Fibroblast of the aortic adventitia (primary cell): ENCODE measurements around the gene DDO. TPM values are rescaled to one million over a fixed set of nuclear protein-coding genes. Genes with fewer than 3 reads are reported as not detected.

Experiments
- DNase-seq: peaks from one replicate; pipeline ENCODE4 v3.0.0-alpha.2; 2010; ENCODE audit warnings: low read depth
- H3K4me3 ChIP-seq: 2 replicates; pipeline ENCODE4 v1.5.1; 2011; ENCODE audit warnings: low read depth, mild to moderate bottlenecking, control low read depth, low read length, moderate library complexity
- total RNA-seq: library from RNA; depleted of rRNA; stranded (reverse); fragments of >200 nt; gene quantifications from 2 replicates; pipeline ENCODE4 v1.2.3, GENCODE V29; 2012; ENCODE audit warnings: low replicate concordance
- TF ChIP-seq, protein P1 (sequence below): IDR thresholded peaks from 2 replicates; pipeline ENCODE4 v1.5.1; 2011; ENCODE audit warnings: mild to moderate bottlenecking, low read length, control low read depth, inconsistent platforms; ENCODE audit not compliant: insufficient read depth

The DDO gene
- total RNA-seq, 1 donor = 1.3 TPM

DNA sequence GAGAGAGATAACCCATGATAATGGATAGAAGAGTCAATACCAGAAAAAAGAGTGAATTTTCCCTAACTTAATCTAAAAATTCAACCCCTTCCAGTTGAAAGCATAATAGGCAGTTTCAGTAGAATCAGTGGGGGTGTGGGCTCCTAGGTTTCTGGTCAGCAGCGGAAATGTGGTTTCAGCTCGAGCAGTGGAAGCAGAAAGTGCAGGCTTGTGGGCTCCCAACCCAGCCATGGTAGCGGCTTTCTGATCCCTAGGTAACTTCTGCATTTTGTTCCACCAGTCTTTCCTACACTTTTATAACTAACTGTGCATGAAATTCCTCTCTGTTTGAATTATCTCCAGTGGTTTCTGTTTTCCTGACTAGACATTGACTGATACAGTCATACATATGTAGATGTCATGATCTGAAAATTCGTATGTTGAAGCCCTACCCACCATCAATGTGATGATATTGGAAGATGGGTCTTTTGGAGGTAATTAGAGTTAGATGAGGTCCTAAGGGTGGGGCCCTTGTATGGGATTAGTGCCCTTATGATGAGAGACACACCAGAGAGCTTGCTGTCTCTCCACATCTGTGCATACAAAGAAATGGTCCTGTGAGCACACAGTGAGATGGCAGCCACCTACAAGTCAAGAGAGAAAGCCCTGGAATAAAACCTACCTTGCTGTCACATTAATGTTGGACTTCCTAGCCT lies 6.5 kb upstream of the DDO start:
- no peak overlapping the region for H3K4me3 ChIP-seq
- no peak for DNase-seq
- TF ChIP-seq, protein P1, sequence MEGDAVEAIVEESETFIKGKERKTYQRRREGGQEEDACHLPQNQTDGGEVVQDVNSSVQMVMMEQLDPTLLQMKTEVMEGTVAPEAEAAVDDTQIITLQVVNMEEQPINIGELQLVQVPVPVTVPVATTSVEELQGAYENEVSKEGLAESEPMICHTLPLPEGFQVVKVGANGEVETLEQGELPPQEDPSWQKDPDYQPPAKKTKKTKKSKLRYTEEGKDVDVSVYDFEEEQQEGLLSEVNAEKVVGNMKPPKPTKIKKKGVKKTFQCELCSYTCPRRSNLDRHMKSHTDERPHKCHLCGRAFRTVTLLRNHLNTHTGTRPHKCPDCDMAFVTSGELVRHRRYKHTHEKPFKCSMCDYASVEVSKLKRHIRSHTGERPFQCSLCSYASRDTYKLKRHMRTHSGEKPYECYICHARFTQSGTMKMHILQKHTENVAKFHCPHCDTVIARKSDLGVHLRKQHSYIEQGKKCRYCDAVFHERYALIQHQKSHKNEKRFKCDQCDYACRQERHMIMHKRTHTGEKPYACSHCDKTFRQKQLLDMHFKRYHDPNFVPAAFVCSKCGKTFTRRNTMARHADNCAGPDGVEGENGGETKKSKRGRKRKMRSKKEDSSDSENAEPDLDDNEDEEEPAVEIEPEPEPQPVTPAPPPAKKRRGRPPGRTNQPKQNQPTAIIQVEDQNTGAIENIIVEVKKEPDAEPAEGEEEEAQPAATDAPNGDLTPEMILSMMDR = no peak

DNA sequence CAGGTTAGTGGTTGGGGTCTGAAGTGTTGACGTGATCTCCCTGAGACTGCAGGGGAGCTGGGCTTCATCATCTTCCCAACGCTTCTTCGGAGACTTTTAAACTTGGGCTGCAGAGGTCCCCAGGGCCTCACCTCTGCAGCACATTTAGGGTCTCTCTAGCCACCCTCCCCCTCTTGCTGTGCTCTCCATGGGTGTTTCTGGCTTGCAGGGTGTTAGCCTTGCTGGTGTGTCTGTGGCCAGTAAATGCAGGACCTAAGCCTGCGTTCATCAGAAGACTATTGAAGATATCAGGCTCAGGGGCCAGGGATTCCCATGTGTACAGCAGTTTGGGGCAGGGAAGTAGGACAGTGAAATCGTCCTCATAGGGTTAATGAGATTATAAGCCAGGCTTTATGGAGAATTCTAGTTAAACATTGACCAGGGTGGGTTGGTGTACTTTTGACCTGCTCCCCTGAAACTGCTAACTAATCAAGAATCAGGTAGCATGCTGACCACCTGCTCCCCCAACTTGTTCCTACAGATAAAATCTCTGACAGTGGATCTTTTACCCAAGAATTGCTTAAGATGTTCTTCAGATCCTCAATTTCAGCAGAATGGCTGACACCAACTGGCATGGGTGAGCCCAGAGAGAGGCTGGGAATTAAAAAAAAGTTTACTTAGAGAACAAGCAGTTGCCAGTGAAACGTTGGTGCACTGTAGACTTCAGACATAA lies 3.8 kb upstream of the DDO start:
- DNase-seq = no peak
- TF ChIP-seq, protein P1 = no peak
- H3K4me3 ChIP-seq = no peak overlapping the region

DNA sequence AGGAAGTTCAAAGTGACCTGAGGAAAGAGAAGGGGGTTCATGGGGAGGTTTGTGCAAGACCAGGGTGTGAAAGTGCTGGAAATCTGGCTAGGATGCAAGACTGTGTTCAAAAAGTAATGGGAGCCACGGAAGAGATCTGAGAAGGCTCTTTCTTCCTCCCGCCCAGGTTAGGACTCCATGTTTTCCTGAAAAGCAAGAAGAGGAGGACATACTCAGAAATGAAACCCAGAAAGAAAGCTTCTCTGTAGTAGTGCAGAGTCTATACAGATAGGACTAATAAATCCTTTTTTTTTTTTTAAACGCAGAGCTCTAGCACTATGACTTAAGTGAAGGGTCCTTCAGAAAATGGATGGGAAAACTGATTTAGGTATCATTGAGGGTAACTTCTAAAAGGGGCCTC lies 3.2 kb upstream of the DDO start:
- H3K4me3 ChIP-seq = no peak overlapping the region
- TF ChIP-seq, protein P1 = no peak
- no peak for DNase-seq

DNA sequence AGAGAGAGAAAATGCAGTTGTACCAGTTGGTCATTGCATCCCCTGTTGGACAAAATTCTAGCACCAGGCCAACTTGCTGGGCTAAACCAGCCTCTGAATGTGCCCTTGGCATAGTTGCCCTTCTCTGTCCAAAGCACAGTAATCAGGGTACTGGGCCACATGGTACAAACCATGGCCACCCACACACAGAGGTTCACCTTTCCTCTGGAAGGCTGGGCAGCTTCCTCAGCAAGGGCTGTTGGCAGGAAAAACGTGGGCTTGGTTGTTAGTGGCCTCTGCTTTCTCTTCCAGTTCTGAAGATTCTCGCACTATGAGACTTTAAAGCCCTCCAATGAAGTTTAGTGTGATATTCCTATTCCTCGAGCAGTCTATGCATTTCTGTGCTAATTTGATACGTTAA lies 706 bp downstream of the DDO start:
- no peak overlapping the region for H3K4me3 ChIP-seq
- TF ChIP-seq, protein P1 = no peak
- no peak for DNase-seq

DNA sequence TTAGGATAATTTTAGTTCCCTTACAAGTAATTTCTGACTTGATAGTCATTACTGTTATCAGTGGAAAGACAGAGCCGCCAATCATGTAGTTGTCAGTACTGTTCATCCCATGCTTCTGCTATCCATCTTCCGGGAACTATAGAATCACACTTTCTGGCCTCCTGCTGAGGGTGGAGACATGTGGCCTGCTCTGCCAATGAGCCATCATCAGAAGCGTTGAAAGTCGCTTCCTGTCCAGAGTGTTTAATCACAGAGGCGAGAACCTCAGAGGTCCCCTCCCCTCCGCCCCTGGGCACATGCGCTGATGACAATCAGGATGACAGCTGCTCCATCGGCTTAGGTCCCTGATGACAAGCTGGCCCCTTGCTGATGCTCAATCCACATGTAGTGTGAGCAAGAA lies 3.0 kb downstream of the DDO start:
- TF ChIP-seq, protein P1 = no peak
- no peak overlapping the region for H3K4me3 ChIP-seq
- DNase-seq = no peak

DNA sequence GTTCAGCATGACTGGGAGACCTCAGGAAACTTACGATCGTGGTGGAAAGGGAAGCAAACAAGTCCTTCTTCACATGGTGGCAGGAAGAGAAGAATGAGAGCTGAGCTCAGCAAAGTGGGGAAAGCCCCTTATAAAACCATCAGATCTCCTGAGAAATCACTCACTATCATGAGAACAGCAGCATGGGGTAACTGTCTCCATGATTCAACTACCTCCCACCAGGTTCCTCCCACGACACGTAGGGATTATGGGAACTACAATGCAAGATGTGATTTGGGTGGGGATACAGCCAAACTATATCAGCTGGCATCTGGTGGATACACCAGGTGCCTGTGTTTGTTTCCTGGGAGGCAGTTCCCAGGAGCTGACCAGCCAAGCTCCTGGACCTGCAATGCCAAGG lies 4.9 kb downstream of the DDO start:
- TF ChIP-seq, protein P1 = no peak
- H3K4me3 ChIP-seq = no peak overlapping the region
- no peak for DNase-seq
